OCI-LY1 (cell line): ENCODE measurements around the gene CLEC10A.

Experiments used
- CTCF ChIP-seq: fragments of 200-600 bp; sonication (generic), shearing (Covaris generic); IDR thresholded peaks from 2 replicates; pipeline ENCODE4 v1.5.1; 2017; ENCODE audit warnings: mild to moderate bottlenecking, antibody characterized with exemption, low read length, moderate library complexity, mixed read lengths
- EZH2 ChIP-seq: fragments of 200-600 bp; sonication (generic), shearing (Covaris generic); IDR thresholded peaks from 2 replicates; pipeline ENCODE4 v1.8.0; 2017; ENCODE audit warnings: borderline replicate concordance, mixed run types, mild to moderate bottlenecking, antibody characterized with exemption, low read length, moderate library complexity, mixed read lengths

- TF ChIP-seq CTCF (no peak), EZH2 (no peak)
Measured at GRCh38 chr17:7039832-7040231, 40.2 kb downstream of the CLEC10A start.
